WTC11 (cell line): ENCODE data around the gene GABRE. TPM values are rescaled to one million over a fixed set of nuclear protein-coding genes. Genes with fewer than 3 reads are reported as not detected.

Source experiments
- ATAC-seq: fragments of 200-7000 bp; cut with Tn5 transposase; 2 replicates; pipeline ENCODE4 v1.10.0; 2021; ENCODE audit warnings: mild to moderate bottlenecking, moderate library complexity
- CTCF ChIA-PET: fragments of 300-600 bp; sonication (Branson Sonifier 250); formaldehyde crosslinking; loops from one replicate; lab custom pipeline; 2021; ENCODE audit warnings: antibody characterized with exemption; lab: Charles Lee
- POLR2A ChIA-PET: fragments of 350-600 bp; sonication (Branson Sonifier 250); formaldehyde crosslinking; loops from one replicate; lab custom pipeline; 2021; ENCODE audit warnings: antibody characterized with exemption; lab: Charles Lee
- DNase-seq: peaks from one replicate; pipeline ENCODE4 v3.0.0; 2021; ENCODE audit warnings: low spot score
- H3K27ac Mint-ChIP-seq: 2 replicates; pipeline ENCODE4 v1.8.0; 2021; ENCODE audit warnings: mixed read lengths
- H3K27me3 Mint-ChIP-seq: 2 replicates; pipeline ENCODE4 v1.8.0; 2021; ENCODE audit warnings: low read depth, mild to moderate bottlenecking, moderate library complexity, mixed read lengths
- H3K36me3 Mint-ChIP-seq: 2 replicates; pipeline ENCODE4 v1.8.0; 2021; ENCODE audit warnings: mixed read lengths
- H3K4me1 Mint-ChIP-seq: 2 replicates; pipeline ENCODE4 v1.8.0; 2022; ENCODE audit warnings: mixed read lengths
- H3K4me3 Mint-ChIP-seq: 2 replicates; pipeline ENCODE4 v1.8.0; 2021; ENCODE audit warnings: mild to moderate bottlenecking, moderate library complexity, mixed read lengths
- H3K9me3 Mint-ChIP-seq: 2 replicates; pipeline ENCODE4 v1.8.0; 2021; ENCODE audit warnings: mixed read lengths
- CREM ChIP-seq: sonication (generic); formaldehyde crosslinking; IDR thresholded peaks from 2 replicates; pipeline ENCODE4 v1.8.1; 2022; ENCODE audit warnings: mild to moderate bottlenecking, missing genetic modification reagents, moderate library complexity
- EMX1 ChIP-seq: fragments of 250-450 bp; sonication (Bioruptor Pico); IDR thresholded peaks from 2 replicates; pipeline ENCODE4 v1.8.0; 2021; ENCODE audit warnings: mild to moderate bottlenecking
- KAT7 ChIP-seq: sonication (generic); formaldehyde crosslinking; IDR thresholded peaks from 2 replicates; pipeline ENCODE4 v1.8.1; 2023; ENCODE audit warnings: missing genetic modification reagents, mild to moderate bottlenecking, borderline replicate concordance
- NFATC4 ChIP-seq: fragments of 250-450 bp; sonication (Bioruptor Pico); IDR thresholded peaks from 2 replicates; pipeline ENCODE4 v1.9.0; 2021; ENCODE audit warnings: mild to moderate bottlenecking
- NR3C1 ChIP-seq: sonication (generic); formaldehyde crosslinking; conservative IDR thresholded peaks from 2 replicates; pipeline ENCODE4 v1.8.1; 2023; ENCODE audit warnings: low read depth, mild to moderate bottlenecking, missing genetic modification reagents
- RELA ChIP-seq: sonication (generic); formaldehyde crosslinking; IDR thresholded peaks from 2 replicates; pipeline ENCODE4 v1.8.1; 2022; ENCODE audit warnings: missing genetic modification reagents, mild to moderate bottlenecking, borderline replicate concordance
- RORB ChIP-seq: fragments of 250-450 bp; sonication (Bioruptor Pico); IDR thresholded peaks from 2 replicates; pipeline ENCODE4 v1.9.0; 2021; ENCODE audit warnings: mild to moderate bottlenecking
- SOX15 ChIP-seq: fragments of 250-450 bp; sonication (Bioruptor Pico); IDR thresholded peaks from 2 replicates; pipeline ENCODE4 v1.9.0; 2021; ENCODE audit warnings: mild to moderate bottlenecking
- ZNF396 ChIP-seq: fragments of 250-450 bp; sonication (Bioruptor Pico); IDR thresholded peaks from 2 replicates; pipeline ENCODE4 v1.8.0; 2021; ENCODE audit warnings: mild to moderate bottlenecking, moderate library complexity, borderline replicate concordance
- ZNF416 ChIP-seq: fragments of 250-450 bp; sonication (Bioruptor Pico); IDR thresholded peaks from 2 replicates; pipeline ENCODE4 v1.9.0; 2021; ENCODE audit warnings: mild to moderate bottlenecking, inconsistent platforms
- total RNA-seq: library from RNA; stranded (reverse); gene quantifications from 3 replicates; pipeline ENCODE4 v1.2.3, GENCODE V29; 2021
- TF ChIP-seq, protein P1 (sequence below): sonication (generic); formaldehyde crosslinking; IDR thresholded peaks from 2 replicates; pipeline ENCODE4 v1.8.1; 2022; ENCODE audit warnings: missing genetic modification reagents, borderline replicate concordance
- TF ChIP-seq, protein P2 (sequence below): sonication (generic); formaldehyde crosslinking; IDR thresholded peaks from 2 replicates; pipeline ENCODE4 v1.8.0; 2023; ENCODE audit warnings: missing genetic modification reagents, mild to moderate bottlenecking, borderline replicate concordance
- TF ChIP-seq, protein P3 (sequence below): sonication (generic); formaldehyde crosslinking; IDR thresholded peaks from 2 replicates; pipeline ENCODE4 v1.8.1; 2023; ENCODE audit warnings: mild to moderate bottlenecking, missing genetic modification reagents, moderate library complexity
- TF ChIP-seq, protein P4 (sequence below): fragments of 250-450 bp; sonication (Bioruptor Pico); IDR thresholded peaks from 2 replicates; pipeline ENCODE4 v2.1.2; 2022; ENCODE audit warnings: mild to moderate bottlenecking, moderate library complexity
- TF ChIP-seq, protein P5 (sequence below): sonication (generic); formaldehyde crosslinking; IDR thresholded peaks from 2 replicates; pipeline ENCODE4 v1.8.1; 2023; ENCODE audit warnings: mild to moderate bottlenecking, missing genetic modification reagents, borderline replicate concordance
- TF ChIP-seq, protein P6 (sequence below): fragments of 250-450 bp; sonication (Bioruptor Pico); IDR thresholded peaks from 2 replicates; pipeline ENCODE4 v1.9.0; 2021; ENCODE audit warnings: moderate library complexity, mild to moderate bottlenecking, inconsistent platforms, borderline replicate concordance
- TF ChIP-seq, protein P7 (sequence below): sonication (generic); formaldehyde crosslinking; conservative IDR thresholded peaks from 2 replicates; pipeline ENCODE4 v1.8.1; 2022; ENCODE audit warnings: mild to moderate bottlenecking, missing genetic modification reagents
- TF ChIP-seq, protein P8 (sequence below): sonication (generic); formaldehyde crosslinking; conservative IDR thresholded peaks from 2 replicates; pipeline ENCODE4 v1.8.1; 2023; ENCODE audit warnings: mild to moderate bottlenecking, low read depth, missing genetic modification reagents, moderate library complexity
- TF ChIP-seq, protein P9 (sequence below): fragments of 250-450 bp; sonication (Bioruptor Pico); IDR thresholded peaks from 2 replicates; pipeline ENCODE4 v1.9.0; 2021; ENCODE audit warnings: mild to moderate bottlenecking

Gene GABRE
- total RNA-seq, 1 experiment from 2014 or later = 6.5 TPM

DNA sequence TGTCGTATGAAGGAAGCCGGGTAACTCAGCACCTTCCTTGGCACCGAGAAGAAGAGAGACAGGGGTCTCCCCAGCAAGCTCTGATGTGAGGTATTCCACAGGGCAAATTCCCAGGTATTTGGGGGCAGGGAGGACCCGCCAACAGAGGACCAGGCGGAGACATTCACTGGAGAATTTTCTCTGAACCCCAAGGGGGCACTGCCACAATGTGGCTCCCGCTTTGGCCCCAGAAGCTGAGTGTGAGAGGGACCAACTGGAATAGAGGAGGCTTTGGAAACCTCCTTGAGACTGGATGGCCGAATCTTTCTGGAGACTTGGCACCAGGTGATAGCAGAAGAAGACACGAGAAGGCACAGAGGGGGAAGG is 735 bp upstream of the GABRE start (continued):
- TF ChIP-seq, protein P1, sequence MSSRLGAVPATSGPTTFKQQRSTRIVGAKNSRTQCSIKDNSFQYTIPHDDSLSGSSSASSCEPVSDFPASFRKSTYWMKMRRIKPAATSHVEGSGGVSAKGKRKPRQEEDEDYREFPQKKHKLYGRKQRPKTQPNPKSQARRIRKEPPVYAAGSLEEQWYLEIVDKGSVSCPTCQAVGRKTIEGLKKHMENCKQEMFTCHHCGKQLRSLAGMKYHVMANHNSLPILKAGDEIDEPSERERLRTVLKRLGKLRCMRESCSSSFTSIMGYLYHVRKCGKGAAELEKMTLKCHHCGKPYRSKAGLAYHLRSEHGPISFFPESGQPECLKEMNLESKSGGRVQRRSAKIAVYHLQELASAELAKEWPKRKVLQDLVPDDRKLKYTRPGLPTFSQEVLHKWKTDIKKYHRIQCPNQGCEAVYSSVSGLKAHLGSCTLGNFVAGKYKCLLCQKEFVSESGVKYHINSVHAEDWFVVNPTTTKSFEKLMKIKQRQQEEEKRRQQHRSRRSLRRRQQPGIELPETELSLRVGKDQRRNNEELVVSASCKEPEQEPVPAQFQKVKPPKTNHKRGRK (CRISPR knock-in tag) = no peak
- TF ChIP-seq, protein P2, sequence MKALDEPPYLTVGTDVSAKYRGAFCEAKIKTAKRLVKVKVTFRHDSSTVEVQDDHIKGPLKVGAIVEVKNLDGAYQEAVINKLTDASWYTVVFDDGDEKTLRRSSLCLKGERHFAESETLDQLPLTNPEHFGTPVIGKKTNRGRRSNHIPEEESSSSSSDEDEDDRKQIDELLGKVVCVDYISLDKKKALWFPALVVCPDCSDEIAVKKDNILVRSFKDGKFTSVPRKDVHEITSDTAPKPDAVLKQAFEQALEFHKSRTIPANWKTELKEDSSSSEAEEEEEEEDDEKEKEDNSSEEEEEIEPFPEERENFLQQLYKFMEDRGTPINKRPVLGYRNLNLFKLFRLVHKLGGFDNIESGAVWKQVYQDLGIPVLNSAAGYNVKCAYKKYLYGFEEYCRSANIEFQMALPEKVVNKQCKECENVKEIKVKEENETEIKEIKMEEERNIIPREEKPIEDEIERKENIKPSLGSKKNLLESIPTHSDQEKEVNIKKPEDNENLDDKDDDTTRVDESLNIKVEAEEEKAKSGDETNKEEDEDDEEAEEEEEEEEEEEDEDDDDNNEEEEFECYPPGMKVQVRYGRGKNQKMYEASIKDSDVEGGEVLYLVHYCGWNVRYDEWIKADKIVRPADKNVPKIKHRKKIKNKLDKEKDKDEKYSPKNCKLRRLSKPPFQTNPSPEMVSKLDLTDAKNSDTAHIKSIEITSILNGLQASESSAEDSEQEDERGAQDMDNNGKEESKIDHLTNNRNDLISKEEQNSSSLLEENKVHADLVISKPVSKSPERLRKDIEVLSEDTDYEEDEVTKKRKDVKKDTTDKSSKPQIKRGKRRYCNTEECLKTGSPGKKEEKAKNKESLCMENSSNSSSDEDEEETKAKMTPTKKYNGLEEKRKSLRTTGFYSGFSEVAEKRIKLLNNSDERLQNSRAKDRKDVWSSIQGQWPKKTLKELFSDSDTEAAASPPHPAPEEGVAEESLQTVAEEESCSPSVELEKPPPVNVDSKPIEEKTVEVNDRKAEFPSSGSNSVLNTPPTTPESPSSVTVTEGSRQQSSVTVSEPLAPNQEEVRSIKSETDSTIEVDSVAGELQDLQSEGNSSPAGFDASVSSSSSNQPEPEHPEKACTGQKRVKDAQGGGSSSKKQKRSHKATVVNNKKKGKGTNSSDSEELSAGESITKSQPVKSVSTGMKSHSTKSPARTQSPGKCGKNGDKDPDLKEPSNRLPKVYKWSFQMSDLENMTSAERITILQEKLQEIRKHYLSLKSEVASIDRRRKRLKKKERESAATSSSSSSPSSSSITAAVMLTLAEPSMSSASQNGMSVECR (CRISPR knock-in tag) = no peak
- TF ChIP-seq SOX15 = no peak

DNA sequence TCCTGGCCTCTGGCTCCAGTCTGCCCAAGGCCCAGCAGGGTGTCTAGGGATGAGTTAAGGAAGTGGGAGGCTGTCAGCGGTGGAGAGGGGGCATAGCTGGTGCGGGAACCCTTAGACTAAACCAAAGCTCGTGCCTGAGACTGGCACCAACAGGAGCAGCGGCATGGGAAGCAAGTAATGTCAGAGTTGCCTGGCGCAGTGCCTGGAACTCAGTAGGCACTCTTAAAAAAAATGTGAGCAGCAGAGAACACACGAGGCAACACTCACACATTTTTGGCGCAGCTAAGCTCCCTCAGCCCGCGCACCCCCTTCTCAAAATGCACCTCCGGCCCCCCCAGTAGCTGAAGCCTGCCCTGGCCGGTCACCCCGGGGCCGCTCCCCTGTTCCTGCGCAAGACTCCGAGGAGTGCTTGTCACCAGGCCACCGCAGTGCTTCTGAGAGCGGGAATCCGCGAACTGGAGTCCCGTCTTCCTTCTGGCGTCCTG is 583 bp downstream of the GABRE start:
- POLR2A ChIA-PET = no interaction called here
- Mint-ChIP-seq H3K9me3 (no peaks in the 10 kb centered on the region), H3K27me3 (peaks cover 30% of the 10 kb centered on the region), H3K36me3 (peaks cover 9% of the 10 kb centered on the region), H3K4me3 (peak overlapping the region; percentile 63), H3K27ac (no peak overlapping the region), H3K4me1 (peaks cover 18% of the 10 kb centered on the region)
- ATAC-seq = peak; percentile 22
- peak; percentile 15 for DNase-seq
- CTCF ChIA-PET = interaction anchor here (0.8 to 1.3 kb wide), 2 partner anchors 171 to 221 kb away, joined by 3 read pairs; no protein-coding TSS in a partner anchor
- no peak for TF ChIP-seq ZNF416
- TF ChIP-seq, protein P3, sequence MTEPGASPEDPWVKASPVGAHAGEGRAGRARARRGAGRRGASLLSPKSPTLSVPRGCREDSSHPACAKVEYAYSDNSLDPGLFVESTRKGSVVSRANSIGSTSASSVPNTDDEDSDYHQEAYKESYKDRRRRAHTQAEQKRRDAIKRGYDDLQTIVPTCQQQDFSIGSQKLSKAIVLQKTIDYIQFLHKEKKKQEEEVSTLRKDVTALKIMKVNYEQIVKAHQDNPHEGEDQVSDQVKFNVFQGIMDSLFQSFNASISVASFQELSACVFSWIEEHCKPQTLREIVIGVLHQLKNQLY (CRISPR knock-in tag) = no peak
- TF ChIP-seq, protein P4, sequence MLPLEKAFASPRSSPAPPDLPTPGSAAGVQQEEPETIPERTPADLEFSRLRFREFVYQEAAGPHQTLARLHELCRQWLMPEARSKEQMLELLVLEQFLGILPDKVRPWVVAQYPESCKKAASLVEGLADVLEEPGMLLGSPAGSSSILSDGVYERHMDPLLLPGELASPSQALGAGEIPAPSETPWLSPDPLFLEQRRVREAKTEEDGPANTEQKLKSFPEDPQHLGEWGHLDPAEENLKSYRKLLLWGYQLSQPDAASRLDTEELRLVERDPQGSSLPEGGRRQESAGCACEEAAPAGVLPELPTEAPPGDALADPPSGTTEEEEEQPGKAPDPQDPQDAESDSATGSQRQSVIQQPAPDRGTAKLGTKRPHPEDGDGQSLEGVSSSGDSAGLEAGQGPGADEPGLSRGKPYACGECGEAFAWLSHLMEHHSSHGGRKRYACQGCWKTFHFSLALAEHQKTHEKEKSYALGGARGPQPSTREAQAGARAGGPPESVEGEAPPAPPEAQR = no peak
- TF ChIP-seq, protein P5, sequence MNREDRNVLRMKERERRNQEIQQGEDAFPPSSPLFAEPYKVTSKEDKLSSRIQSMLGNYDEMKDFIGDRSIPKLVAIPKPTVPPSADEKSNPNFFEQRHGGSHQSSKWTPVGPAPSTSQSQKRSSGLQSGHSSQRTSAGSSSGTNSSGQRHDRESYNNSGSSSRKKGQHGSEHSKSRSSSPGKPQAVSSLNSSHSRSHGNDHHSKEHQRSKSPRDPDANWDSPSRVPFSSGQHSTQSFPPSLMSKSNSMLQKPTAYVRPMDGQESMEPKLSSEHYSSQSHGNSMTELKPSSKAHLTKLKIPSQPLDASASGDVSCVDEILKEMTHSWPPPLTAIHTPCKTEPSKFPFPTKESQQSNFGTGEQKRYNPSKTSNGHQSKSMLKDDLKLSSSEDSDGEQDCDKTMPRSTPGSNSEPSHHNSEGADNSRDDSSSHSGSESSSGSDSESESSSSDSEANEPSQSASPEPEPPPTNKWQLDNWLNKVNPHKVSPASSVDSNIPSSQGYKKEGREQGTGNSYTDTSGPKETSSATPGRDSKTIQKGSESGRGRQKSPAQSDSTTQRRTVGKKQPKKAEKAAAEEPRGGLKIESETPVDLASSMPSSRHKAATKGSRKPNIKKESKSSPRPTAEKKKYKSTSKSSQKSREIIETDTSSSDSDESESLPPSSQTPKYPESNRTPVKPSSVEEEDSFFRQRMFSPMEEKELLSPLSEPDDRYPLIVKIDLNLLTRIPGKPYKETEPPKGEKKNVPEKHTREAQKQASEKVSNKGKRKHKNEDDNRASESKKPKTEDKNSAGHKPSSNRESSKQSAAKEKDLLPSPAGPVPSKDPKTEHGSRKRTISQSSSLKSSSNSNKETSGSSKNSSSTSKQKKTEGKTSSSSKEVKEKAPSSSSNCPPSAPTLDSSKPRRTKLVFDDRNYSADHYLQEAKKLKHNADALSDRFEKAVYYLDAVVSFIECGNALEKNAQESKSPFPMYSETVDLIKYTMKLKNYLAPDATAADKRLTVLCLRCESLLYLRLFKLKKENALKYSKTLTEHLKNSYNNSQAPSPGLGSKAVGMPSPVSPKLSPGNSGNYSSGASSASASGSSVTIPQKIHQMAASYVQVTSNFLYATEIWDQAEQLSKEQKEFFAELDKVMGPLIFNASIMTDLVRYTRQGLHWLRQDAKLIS (CRISPR knock-in tag) = no peak
- TF ChIP-seq, protein P6, sequence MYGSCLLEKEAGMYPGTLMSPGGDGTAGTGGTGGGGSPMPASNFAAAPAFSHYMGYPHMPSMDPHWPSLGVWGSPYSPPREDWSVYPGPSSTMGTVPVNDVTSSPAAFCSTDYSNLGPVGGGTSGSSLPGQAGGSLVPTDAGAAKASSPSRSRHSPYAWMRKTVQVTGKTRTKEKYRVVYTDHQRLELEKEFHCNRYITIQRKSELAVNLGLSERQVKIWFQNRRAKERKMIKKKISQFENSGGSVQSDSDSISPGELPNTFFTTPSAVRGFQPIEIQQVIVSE (CRISPR knock-in tag) = no peak
- TF ChIP-seq RORB (CRISPR knock-in tag) = no peak
- no peak for TF ChIP-seq ZNF396
- TF ChIP-seq NFATC4 (CRISPR knock-in tag) = no peak
- no peak for TF ChIP-seq CREM (CRISPR knock-in tag)
- no peak for TF ChIP-seq NR3C1 (CRISPR knock-in tag)
- TF ChIP-seq EMX1 = no peak
- TF ChIP-seq, protein P7, sequence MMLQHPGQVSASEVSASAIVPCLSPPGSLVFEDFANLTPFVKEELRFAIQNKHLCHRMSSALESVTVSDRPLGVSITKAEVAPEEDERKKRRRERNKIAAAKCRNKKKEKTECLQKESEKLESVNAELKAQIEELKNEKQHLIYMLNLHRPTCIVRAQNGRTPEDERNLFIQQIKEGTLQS (CRISPR knock-in tag) = no peak
- TF ChIP-seq, protein P8, sequence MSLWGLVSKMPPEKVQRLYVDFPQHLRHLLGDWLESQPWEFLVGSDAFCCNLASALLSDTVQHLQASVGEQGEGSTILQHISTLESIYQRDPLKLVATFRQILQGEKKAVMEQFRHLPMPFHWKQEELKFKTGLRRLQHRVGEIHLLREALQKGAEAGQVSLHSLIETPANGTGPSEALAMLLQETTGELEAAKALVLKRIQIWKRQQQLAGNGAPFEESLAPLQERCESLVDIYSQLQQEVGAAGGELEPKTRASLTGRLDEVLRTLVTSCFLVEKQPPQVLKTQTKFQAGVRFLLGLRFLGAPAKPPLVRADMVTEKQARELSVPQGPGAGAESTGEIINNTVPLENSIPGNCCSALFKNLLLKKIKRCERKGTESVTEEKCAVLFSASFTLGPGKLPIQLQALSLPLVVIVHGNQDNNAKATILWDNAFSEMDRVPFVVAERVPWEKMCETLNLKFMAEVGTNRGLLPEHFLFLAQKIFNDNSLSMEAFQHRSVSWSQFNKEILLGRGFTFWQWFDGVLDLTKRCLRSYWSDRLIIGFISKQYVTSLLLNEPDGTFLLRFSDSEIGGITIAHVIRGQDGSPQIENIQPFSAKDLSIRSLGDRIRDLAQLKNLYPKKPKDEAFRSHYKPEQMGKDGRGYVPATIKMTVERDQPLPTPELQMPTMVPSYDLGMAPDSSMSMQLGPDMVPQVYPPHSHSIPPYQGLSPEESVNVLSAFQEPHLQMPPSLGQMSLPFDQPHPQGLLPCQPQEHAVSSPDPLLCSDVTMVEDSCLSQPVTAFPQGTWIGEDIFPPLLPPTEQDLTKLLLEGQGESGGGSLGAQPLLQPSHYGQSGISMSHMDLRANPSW (CRISPR knock-in tag) = no peak
- no peak for TF ChIP-seq RELA (CRISPR knock-in tag)
- TF ChIP-seq, protein P9, sequence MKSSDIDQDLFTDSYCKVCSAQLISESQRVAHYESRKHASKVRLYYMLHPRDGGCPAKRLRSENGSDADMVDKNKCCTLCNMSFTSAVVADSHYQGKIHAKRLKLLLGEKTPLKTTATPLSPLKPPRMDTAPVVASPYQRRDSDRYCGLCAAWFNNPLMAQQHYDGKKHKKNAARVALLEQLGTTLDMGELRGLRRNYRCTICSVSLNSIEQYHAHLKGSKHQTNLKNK (CRISPR knock-in tag) = no peak
- TF ChIP-seq SOX15 = no peak
- no peak for TF ChIP-seq KAT7 (CRISPR knock-in tag)
